Right cardiac atrium (tissue), 5 donors: ENCODE measurements around the gene ARHGEF3. TPM values are rescaled to one million over a fixed set of nuclear protein-coding genes. Genes with fewer than 3 reads are reported as not detected.

ENCODE experiments used
- ATAC-seq, 2 donors: fragments of 200-7000 bp; cut with Tn5 transposase; one replicate each; pipeline versions ENCODE4 v1.8.0 to v1.9.1; 2020; ENCODE audit warnings: moderate library complexity in 2 of 2, mild to moderate bottlenecking in 1 of 2
- DNase-seq, 3 donors: peaks; one replicate each; pipeline ENCODE4 v3.0.0-alpha.2; 2020
- H3K27ac ChIP-seq: one replicate; pipeline ENCODE4 v1.5.1; 2013; ENCODE audit warnings: mild to moderate bottlenecking, low read length, control low read depth, moderate library complexity
- H3K27me3 ChIP-seq: one replicate; pipeline ENCODE4 v1.6.1; 2013; ENCODE audit not compliant: control insufficient read depth, insufficient read depth
- H3K4me1 ChIP-seq: one replicate; pipeline ENCODE4 v1.6.1; 2013; ENCODE audit warnings: low read length; ENCODE audit not compliant: control insufficient read depth, insufficient read depth
- H3K4me3 ChIP-seq: one replicate; pipeline ENCODE4 v1.5.1; 2013; ENCODE audit warnings: low read length, control low read depth
- H3K9me3 ChIP-seq: one replicate; pipeline ENCODE4 v1.6.1; 2013; ENCODE audit warnings: low read length; ENCODE audit not compliant: control insufficient read depth
- WGBS: extraction: QIAGEN DNeasy Blood & Tissue Kit; methylation state at CpG from one replicate; pipeline ENCODE4 v1.1.7; 2013; 5-methylcytosine and 5-hydroxymethylcytosine counted together
- intact Hi-C, 4 donors: fragments of 100-400 bp; cut with DNase I; formaldehyde crosslinking; loops; one replicate each; pipeline versions ENCODE4 v1.11.0 to v1.14.0; 2022 to 2023
- polyA plus RNA-seq: library from polyadenylated mRNA; stranded (reverse); fragments of 200-250 nt; gene quantifications from one replicate; pipeline ENCODE4 v1.2.3, GENCODE V29; 2013
- total RNA-seq, 4 donors: library from RNA; stranded (reverse); fragmentation: NEBNext Ultra II Directional; extraction: Animal tissue kit (Norgen Biotek cat#: 25700); gene quantifications; one replicate each; pipeline ENCODE4 v1.2.1, GENCODE V29; 2021
- donor health status: healthy with polysubstance abuse.
- donor health status: DM: no; HTN: yes; CAD: no.
- donor health status: DM: no; HTN: no; CAD: no.
- donor health status: DM: no; HTN: yes; CAD: no; lungs with severe emphysema.
- donor health status: DM: yes; HTN: yes; CAD: no.

Gene ARHGEF3
- total and polyA plus RNA-seq, 5 donors = 5.9 to 11.4 (median 10.9) TPM

DNA sequence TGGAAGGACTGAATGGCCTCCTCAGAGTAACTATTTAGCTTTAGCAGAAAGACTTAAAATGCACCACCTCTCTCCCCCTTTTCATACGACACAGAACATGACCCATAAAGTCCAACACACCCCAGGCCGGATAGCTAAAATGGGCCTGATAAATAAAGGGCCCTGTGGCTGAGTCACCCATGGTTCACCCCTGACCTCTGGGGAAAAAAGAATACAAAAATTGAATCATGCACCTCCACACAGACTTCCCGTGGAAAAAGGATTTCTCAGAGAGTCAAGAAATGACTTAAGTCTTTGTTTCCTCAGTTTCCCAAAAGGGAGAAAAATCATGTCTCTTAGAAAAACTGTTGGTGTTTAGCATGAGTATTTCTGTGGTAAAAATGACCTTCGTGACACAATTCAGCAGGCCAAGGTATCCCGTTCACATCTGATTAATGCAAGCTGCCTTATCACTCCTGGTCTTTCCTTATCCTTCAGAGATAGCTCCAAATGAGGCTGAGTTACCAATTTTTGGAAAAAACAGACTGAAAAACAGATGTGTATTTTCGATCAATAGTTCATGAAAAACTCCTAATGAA lies 34.0 kb upstream of the ARHGEF3 start:
- no peaks in the 10 kb centered on the region for H3K9me3 ChIP-seq
- intact Hi-C loops = no loop called here
- ATAC-seq = peak in 1 of 2 donors; percentile 69
- no peak overlapping the region for H3K27ac ChIP-seq
- H3K27me3 ChIP-seq = no peaks in the 10 kb centered on the region
- WGBS = 74% methylated on average over 6 of the region's 6 CpGs
- H3K4me3 ChIP-seq = no peak overlapping the region
- DNase-seq = no peak
- H3K4me1 ChIP-seq = no peaks in the 10 kb centered on the region

DNA sequence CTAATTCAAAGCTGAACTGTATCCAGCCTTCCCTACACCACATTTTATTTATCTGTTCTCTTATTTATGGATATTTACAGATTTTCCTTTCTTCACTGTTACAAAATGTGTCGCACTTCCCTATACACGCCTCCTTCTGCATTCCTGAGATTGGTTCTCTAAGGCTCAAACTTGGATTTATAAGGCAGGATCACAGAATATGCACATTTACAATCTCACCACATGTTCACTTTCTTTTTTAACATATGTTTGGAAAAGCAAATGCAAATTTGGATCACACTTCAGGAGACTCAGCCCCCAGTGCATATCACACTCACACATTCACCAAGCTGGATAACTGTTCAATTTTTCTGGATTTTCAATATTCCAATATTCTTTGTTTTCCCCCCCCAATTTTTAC lies 31.8 kb upstream of the ARHGEF3 start:
- intact Hi-C loops = no loop called here
- H3K4me3 ChIP-seq = no peak overlapping the region
- WGBS = 85% methylated on average over 2 of the region's 2 CpGs
- no peak for ATAC-seq
- no peak overlapping the region for H3K27ac ChIP-seq
- no peaks in the 10 kb centered on the region for H3K4me1 ChIP-seq
- H3K9me3 ChIP-seq = no peaks in the 10 kb centered on the region
- no peaks in the 10 kb centered on the region for H3K27me3 ChIP-seq
- DNase-seq = no peak

DNA sequence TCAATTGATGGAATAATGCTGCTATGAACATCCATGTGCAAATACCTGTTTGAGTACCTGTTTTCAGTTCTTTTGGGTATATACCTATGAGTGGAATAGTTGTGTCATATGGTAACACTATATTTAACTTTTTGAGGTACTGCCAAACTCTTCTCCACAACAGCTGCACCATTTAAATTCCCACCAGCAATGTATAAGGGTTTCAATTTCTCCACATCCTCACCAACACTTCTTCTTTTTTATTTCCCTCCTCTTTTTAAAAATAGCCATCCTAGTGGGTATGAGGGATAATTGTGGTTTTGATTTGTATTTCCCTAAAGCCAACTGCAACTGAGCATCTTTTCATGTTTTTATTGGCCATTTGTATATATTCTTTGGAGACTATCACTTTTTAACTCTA lies 31.3 kb upstream of the ARHGEF3 start:
- H3K4me1 ChIP-seq = no peaks in the 10 kb centered on the region
- H3K9me3 ChIP-seq = no peaks in the 10 kb centered on the region
- intact Hi-C loops = no loop called here
- ATAC-seq (no peak), DNase-seq (no peak)
- H3K27me3 ChIP-seq = no peaks in the 10 kb centered on the region
- H3K27ac ChIP-seq = no peak overlapping the region
- no peak overlapping the region for H3K4me3 ChIP-seq

DNA sequence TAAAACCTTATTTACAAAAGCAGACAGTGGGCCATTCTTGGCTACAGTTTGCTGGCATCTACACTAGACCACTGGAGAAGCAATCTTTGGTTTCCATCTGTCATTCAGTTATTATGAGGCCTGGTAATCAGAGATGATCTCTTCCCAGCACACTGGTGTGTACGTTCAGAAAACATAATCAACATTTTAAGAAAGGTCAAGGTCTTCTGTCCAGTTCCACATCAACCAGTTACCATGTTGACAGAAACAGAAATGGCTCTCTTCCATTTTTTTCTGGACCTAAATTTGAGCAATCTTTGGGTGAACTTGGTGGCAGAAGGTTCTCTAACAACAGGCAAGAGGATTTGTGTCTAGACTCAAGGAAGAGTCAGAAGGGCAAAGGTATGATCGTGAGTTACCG lies 29.8 kb upstream of the ARHGEF3 start:
- H3K4me3 ChIP-seq = no peak overlapping the region
- DNase-seq (no peak), ATAC-seq (no peak)
- H3K9me3 ChIP-seq = no peaks in the 10 kb centered on the region
- 87% methylated on average over 3 of the region's 3 CpGs for WGBS
- intact Hi-C loops = no loop called here
- no peak overlapping the region for H3K27ac ChIP-seq
- no peaks in the 10 kb centered on the region for H3K27me3 ChIP-seq
- H3K4me1 ChIP-seq = no peaks in the 10 kb centered on the region

DNA sequence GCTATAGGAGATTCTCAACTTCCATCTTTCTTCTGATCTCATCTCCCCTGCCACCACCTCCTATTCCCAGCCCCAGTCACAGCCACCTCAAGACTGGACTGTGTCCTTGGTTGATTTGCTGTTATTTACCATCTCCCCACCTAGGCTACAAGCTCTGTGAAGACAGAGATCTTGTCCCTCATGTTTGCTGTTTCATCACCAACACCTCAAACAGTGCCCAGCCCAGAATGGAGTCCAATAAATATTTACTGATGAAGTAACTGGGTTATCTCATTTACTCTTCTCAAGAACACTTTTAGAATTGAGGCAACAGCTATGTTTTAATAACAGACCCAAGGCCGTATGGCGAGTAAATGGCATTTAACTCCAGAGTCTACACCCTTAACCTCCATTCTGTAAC lies 29.1 kb upstream of the ARHGEF3 start:
- intact Hi-C loops = no loop called here
- Histone ChIP-seq H3K27ac (no peak overlapping the region), H3K4me1 (peaks cover under 1% of the 10 kb centered on the region), H3K27me3 (no peaks in the 10 kb centered on the region), H3K4me3 (no peak overlapping the region), H3K9me3 (no peaks in the 10 kb centered on the region)
- DNase-seq (no peak), ATAC-seq (no peak)
- WGBS = 88% methylated on average over 2 of the region's 2 CpGs

DNA sequence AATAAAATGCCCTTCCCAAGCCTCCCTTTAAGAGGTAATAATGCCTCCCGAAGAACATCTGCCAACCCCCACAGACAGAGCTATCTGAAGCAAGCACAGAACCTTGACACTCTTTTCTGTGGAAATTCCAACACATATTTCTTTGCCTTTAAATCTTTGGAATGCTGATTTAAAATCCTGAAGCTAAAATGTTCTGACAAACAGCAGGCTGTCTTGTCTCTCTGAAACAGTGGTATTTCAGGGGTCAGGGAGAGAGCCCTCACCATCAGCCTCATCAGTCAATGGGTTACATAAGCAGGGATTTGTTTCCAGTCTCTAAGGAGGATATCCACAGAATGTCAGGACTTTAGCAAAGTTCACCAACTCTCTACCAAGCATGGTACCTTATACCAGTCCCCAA lies 27.8 kb upstream of the ARHGEF3 start:
- H3K4me1 ChIP-seq = peaks cover 2% of the 10 kb centered on the region
- intact Hi-C loops = no loop called here
- no peak for ATAC-seq
- H3K27ac ChIP-seq = no peak overlapping the region
- no peak for DNase-seq
- H3K9me3 ChIP-seq = no peaks in the 10 kb centered on the region
- 56% methylated on average over 1 of the region's 1 CpG for WGBS
- H3K4me3 ChIP-seq = no peak overlapping the region
- H3K27me3 ChIP-seq = no peaks in the 10 kb centered on the region

DNA sequence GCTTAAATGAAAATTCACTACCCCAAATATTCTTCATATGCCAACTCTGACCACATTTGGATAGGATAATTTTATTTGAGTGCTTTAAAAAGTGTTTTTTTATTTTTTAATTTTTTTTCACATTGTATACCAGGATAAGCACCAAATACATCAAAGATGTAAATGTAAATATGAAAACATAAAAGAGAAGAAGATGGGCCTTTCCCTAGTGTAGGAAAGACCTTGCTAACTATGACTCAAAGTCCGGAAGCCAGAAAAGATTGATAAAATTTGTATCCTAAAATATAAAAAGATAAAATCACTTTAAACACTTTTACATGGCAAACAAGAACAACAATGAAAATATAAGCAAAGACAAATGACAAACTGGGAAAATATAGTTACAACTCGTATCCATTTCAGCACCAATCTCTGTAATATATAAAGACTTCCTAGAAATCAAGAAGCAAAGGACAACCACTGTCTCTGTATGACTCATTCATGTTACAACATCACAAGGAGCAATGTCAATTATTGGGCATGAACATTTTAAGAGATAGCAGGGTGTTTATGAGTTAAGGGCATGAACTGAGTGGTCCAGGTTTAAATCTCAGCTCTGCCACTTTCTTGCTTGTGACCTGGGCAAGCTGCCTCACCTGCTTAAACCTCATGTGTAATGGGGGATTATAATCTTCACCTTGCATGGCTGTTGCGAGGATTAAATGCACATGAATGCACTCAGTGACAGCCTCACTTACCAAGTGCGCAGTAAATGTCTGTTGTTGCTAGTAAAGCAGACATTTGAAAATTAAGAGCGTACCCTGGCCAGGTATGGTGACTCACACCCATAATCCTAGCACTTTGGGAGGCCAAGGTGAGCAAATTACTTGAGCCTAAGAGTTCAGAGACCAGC lies 25.3 kb upstream of the ARHGEF3 start:
- intact Hi-C loops = no loop called here
- Histone ChIP-seq H3K27me3 (no peaks in the 10 kb centered on the region), H3K27ac (no peak overlapping the region), H3K4me1 (peaks cover 2% of the 10 kb centered on the region), H3K9me3 (no peaks in the 10 kb centered on the region), H3K4me3 (no peak overlapping the region)
- ATAC-seq (no peak), DNase-seq (no peak)
- WGBS = 93% methylated on average over 5 of the region's 5 CpGs

DNA sequence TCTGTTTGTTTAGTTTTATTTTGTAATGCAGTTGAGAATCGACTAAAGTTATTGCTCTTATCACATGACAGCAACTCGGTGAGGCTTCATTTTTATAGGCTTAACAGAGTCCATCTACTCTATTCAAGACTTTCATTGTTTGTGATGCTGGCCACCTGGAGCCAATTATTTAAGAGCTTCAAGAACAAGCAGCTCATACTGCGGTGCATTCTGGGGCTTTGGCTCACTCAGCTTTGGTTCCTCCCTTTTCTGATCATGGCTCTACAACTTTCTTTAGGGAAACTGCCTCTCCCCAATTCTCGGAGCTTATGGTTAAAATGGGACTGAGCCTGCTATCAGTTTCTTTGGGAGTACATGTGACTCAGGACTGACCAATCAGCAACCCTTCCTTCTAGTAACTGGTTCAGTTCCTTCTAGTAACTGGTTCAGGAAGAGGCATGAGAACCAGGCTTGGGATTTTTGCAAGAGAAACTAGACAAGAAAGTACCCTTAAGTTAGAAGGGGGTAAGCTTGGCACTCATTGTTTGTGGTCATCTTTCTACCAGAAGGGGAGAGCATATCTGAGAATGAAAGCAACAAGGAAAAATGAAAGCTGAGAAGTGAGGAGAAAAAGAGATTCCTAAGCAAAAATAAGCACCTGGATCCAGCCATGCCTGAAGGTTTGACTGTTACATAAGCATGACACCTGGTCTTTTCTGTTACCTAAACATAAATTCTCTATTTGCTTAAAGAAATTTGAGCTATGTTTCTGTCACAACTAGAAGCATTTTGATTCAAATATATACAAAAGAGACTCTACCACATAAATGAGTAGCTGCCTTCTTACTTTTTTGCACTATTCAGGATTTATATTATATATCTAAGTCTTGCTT lies 24.1 kb upstream of the ARHGEF3 start:
- Histone ChIP-seq H3K4me1 (peaks cover 2% of the 10 kb centered on the region), H3K27me3 (no peaks in the 10 kb centered on the region), H3K9me3 (no peaks in the 10 kb centered on the region), H3K27ac (no peak overlapping the region), H3K4me3 (no peak overlapping the region)
- DNase-seq = no peak
- WGBS = 57% methylated on average over 4 of the region's 4 CpGs
- intact Hi-C loops = no loop called here
- no peak for ATAC-seq

DNA sequence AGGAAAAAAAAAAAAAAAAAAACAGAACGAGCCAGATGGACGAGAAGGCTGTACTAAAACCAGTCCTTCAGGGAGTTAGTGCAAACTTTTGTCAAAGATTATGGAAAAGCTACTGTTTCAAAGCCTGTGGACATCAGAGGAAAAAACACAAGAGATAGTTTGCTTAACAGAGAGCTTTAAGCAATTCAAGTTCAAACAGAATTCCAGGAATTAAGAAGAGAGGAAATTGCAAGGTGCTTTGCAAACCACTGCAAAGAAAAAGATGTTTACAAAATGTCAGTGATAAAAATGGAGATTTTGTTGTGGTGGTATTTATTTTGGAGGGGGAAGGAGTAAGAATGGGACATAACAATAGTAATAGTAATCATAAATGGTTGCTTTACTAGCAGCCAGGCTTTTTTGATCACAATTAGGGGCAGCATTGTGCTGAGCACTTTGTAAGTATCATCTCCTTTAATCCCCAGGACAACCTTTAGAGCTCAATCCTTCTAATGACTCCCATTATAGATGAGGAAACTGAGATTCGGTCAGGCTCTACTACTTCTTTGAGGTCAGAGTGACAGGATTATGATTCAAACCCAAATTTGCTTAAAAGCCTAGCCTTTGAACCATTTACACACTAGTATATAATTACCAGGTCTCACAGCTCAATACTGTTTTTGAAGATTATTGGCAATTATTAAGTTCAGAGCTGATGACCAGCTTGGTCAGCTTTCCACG lies 22.4 kb upstream of the ARHGEF3 start:
- 38% methylated on average over 4 of the region's 4 CpGs for WGBS
- H3K4me3 ChIP-seq = no peak overlapping the region
- no peak for ATAC-seq
- no peak for DNase-seq
- H3K27me3 ChIP-seq = no peaks in the 10 kb centered on the region
- intact Hi-C loops = no loop called here
- H3K4me1 ChIP-seq = peaks cover 2% of the 10 kb centered on the region
- no peaks in the 10 kb centered on the region for H3K9me3 ChIP-seq
- H3K27ac ChIP-seq = no peak overlapping the region

DNA sequence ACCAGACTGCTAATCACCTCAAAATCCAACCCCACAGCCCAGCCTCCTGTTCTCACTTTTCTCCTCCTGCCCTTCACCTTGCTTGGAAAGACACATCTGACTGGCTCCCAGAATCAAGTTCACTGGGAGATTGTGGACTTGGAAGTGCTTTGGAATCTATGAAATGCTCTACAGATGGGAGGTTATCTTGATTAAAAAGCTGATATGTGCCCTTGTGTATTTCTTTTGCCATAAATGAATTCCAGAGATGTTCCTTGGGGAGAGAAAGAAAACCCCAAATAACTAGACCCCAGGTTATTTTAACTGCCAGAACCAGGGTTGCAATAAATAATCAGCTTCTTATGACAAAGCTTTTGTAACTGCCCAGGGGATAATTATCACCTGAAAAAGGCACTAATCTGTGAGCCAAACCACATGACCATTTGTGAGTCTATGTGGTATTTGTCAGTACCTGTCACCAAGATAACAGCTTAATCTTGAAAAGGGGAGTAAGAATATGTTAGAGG lies 21.7 kb upstream of the ARHGEF3 start:
- Histone ChIP-seq H3K27me3 (no peaks in the 10 kb centered on the region), H3K4me1 (peaks cover 2% of the 10 kb centered on the region), H3K9me3 (no peaks in the 10 kb centered on the region), H3K4me3 (no peak overlapping the region), H3K27ac (no peak overlapping the region)
- intact Hi-C loops = no loop called here
- DNase-seq = no peak
- ATAC-seq = no peak
